Liver (tissue), 9 donors: ENCODE measurements around the gene NKX3-2. TPM values are rescaled to one million over a fixed set of nuclear protein-coding genes. Genes with fewer than 3 reads are reported as not detected.

Experiments
- DNase-seq: peaks from one replicate; pipeline ENCODE4 v3.0.0-alpha.2; 2017; ENCODE audit warnings: low spot score
- H3K27ac ChIP-seq, 2 donors: one replicate each; pipeline ENCODE4 v1.7.0; 2013; ENCODE audit warnings: inconsistent platforms in 2 of 2, low read length in 2 of 2, control low read depth in 1 of 2, low read depth in 1 of 2, mild to moderate bottlenecking in 1 of 2
- H3K27me3 ChIP-seq, 4 donors: one replicate each; pipeline versions ENCODE4 v1.6.1 to v1.7.0; 2013; ENCODE audit warnings: low read length in 3 of 4, inconsistent platforms in 1 of 4, mild to moderate bottlenecking in 1 of 4, moderate library complexity in 1 of 4; ENCODE audit not compliant: control insufficient read depth in 4 of 4, insufficient read depth in 4 of 4
- H3K36me3 ChIP-seq, 4 donors: one replicate each; pipeline versions ENCODE4 v1.6.1 to v1.7.0; 2013; ENCODE audit warnings: low read length in 3 of 4, mild to moderate bottlenecking in 3 of 4, low read depth in 1 of 4, moderate library complexity in 1 of 4; ENCODE audit not compliant: control insufficient read depth in 4 of 4, insufficient read depth in 3 of 4
- H3K4me1 ChIP-seq, 4 donors: one replicate each; pipeline versions ENCODE4 v1.6.1 to v1.7.0; 2013; ENCODE audit warnings: low read length in 3 of 4, mild to moderate bottlenecking in 3 of 4, moderate library complexity in 1 of 4; ENCODE audit not compliant: control insufficient read depth in 4 of 4, insufficient read depth in 4 of 4
- H3K4me3 ChIP-seq, 3 donors: one replicate each; pipeline versions ENCODE4 v1.6.1 to v1.7.0; 2013; ENCODE audit warnings: low read length in 3 of 3, control low read depth in 1 of 3, low read depth in 1 of 3, mild to moderate bottlenecking in 1 of 3
- H3K9ac ChIP-seq, 2 donors: one replicate each; pipeline ENCODE4 v1.7.0; 2013; ENCODE audit warnings: low read length in 2 of 2, mild to moderate bottlenecking in 2 of 2, moderate library complexity in 2 of 2, control low read depth in 1 of 2, low read depth in 1 of 2
- H3K9me3 ChIP-seq, 4 donors: one replicate each; pipeline versions ENCODE4 v1.6.1 to v1.7.0; 2013; ENCODE audit warnings: low read length in 3 of 4; ENCODE audit not compliant: control insufficient read depth in 4 of 4
- ATF3 ChIP-seq: IDR thresholded peaks from 2 replicates; pipeline ENCODE4 v1.6.1; 2016; ENCODE audit warnings: antibody characterized with exemption
- CTCF ChIP-seq: fragments of 150-350 bp; IDR thresholded peaks from 2 replicates; pipeline ENCODE4 v1.5.1; 2017; ENCODE audit warnings: improper control_type of control experiment, low read depth, low read length; ENCODE audit not compliant: missing input control
- FOXA1 ChIP-seq: IDR thresholded peaks from 2 replicates; pipeline ENCODE4 v1.6.1; 2016; ENCODE audit warnings: antibody characterized with exemption
- FOXA2 ChIP-seq: IDR thresholded peaks from 2 replicates; pipeline ENCODE4 v1.6.1; 2016; ENCODE audit warnings: antibody characterized with exemption
- GABPA ChIP-seq, 2 donors: IDR thresholded peaks in 1 of 2; conservative IDR thresholded peaks in 1 of 2; 2 replicates each; pipeline ENCODE4 v1.6.1; 2016; ENCODE audit warnings: antibody characterized with exemption in 2 of 2, mild to moderate bottlenecking in 1 of 2, moderate library complexity in 1 of 2
- HNF4A ChIP-seq, 2 donors: conservative IDR thresholded peaks; 2 replicates each; pipeline ENCODE4 v1.6.1; 2016; ENCODE audit warnings: antibody characterized with exemption in 2 of 2, mild to moderate bottlenecking in 2 of 2
- HNF4G ChIP-seq: IDR thresholded peaks from 2 replicates; pipeline ENCODE4 v1.6.1; 2016; ENCODE audit warnings: antibody characterized with exemption
- JUND ChIP-seq, 2 donors: IDR thresholded peaks; 2 replicates each; pipeline ENCODE4 v1.6.1; 2016; ENCODE audit warnings: antibody characterized with exemption in 2 of 2
- MAX ChIP-seq: IDR thresholded peaks from 2 replicates; pipeline ENCODE4 v1.6.1; 2016; ENCODE audit warnings: antibody characterized with exemption
- NR2F2 ChIP-seq: IDR thresholded peaks from 2 replicates; pipeline ENCODE4 v1.6.1; 2016; ENCODE audit warnings: antibody characterized with exemption
- RAD21 ChIP-seq, 2 donors: IDR thresholded peaks; 2 replicates each; pipeline ENCODE4 v1.6.1; 2016; ENCODE audit warnings: antibody characterized with exemption in 2 of 2, mild to moderate bottlenecking in 2 of 2
- REST ChIP-seq: IDR thresholded peaks from 2 replicates; pipeline ENCODE4 v1.6.1; 2016; ENCODE audit warnings: antibody characterized with exemption, mild to moderate bottlenecking
- RXRA ChIP-seq, 2 donors: IDR thresholded peaks; 2 replicates each; pipeline ENCODE4 v1.6.1; 2017 to 2018; ENCODE audit warnings: antibody characterized with exemption in 2 of 2, mild to moderate bottlenecking in 1 of 2
- SP1 ChIP-seq: IDR thresholded peaks from 2 replicates; pipeline ENCODE4 v1.6.1; 2018; ENCODE audit warnings: antibody characterized with exemption, mild to moderate bottlenecking
- TAF1 ChIP-seq: conservative IDR thresholded peaks from 2 replicates; pipeline ENCODE4 v1.6.1; 2016; ENCODE audit warnings: antibody characterized with exemption, mild to moderate bottlenecking
- YY1 ChIP-seq: IDR thresholded peaks from 2 replicates; pipeline ENCODE4 v1.6.1; 2016; ENCODE audit warnings: antibody characterized with exemption, mild to moderate bottlenecking
- ZBTB33 ChIP-seq: IDR thresholded peaks from 2 replicates; pipeline ENCODE4 v1.6.1; 2016; ENCODE audit warnings: antibody characterized with exemption
- WGBS: extraction: QIAGEN DNeasy Blood & Tissue Kit; methylation state at CpG from one replicate; pipeline ENCODE4 v1.1.7; 2013; 5-methylcytosine and 5-hydroxymethylcytosine counted together
- polyA plus RNA-seq, 2 donors: library from polyadenylated mRNA; stranded (reverse) in 1 of 2; unstranded in 1 of 2; fragments of 200-250 nt in 1 of 2; fragments of >200 nt in 1 of 2; fragmentation: Nextera tagmentation in 1 of 2; extraction: Ambion mirVana in 1 of 2; gene quantifications; one replicate each; pipeline versions ENCODE4 v1.2.1 to v1.2.3, GENCODE V29; 2013 to 2015
- total RNA-seq, 2 donors: library from RNA; depleted of rRNA; stranded (reverse); fragments of >200 nt; gene quantifications; one replicate each; pipeline ENCODE4 v1.2.3, GENCODE V29; 2014
- donor health status: healthy.
- donor health status: healthy.
- donor health status: healthy.
- donor health status: healthy.
- donor health status: healthy.

The NKX3-2 gene
- total and polyA plus RNA-seq, 4 donors = not detected

GRCh38 chr4:13533670-13534343 is 10.5 kb downstream of the NKX3-2 start:
- Histone ChIP-seq H3K4me3 (no peak overlapping the region), H3K36me3 (no peaks in the 10 kb centered on the region), H3K4me1 (peaks cover 2 to 19% (median 7%) of the 10 kb centered on the region in 4 donors), H3K9me3 (no peaks in the 10 kb centered on the region), H3K27ac (no peak overlapping the region), H3K9ac (no peak overlapping the region), H3K27me3 (peaks cover 4 to 53% (median 26%) of the 10 kb centered on the region in 4 donors)
- no peak for DNase-seq
- 11% methylated on average over 13 of the region's 13 CpGs for WGBS
- TF ChIP-seq TAF1 (no peak), JUND (IDR thresholded peaks at IDR 0.05) (no peak), GABPA (IDR thresholded peaks at IDR 0.05 in 1 of 2, conservative IDR thresholded peaks at IDR 0.05 in 1 of 2) (no peak), CTCF (no peak), REST (no peak), RAD21 (IDR thresholded peaks at IDR 0.05) (no peak), RXRA (IDR thresholded peaks at IDR 0.05) (no peak), ATF3 (no peak), HNF4G (no peak), YY1 (no peak), SP1 (no peak), MAX (no peak), ZBTB33 (no peak), NR2F2 (no peak), FOXA1 (no peak), FOXA2 (no peak)

- Histone ChIP-seq H3K4me1 (peaks cover 2 to 13% (median 7%) of the 10 kb centered on the region in 4 donors), H3K4me3 (no peak overlapping the region), H3K9me3 (peaks cover 0 to 4% (median 0%) of the 10 kb centered on the region in 4 donors), H3K36me3 (no peaks in the 10 kb centered on the region), H3K27ac (no peak overlapping the region), H3K27me3 (peaks cover 13 to 48% (median 26%) of the 10 kb centered on the region in 4 donors), H3K9ac (no peak overlapping the region)
- DNase-seq = no peak
- TF ChIP-seq JUND (IDR thresholded peaks at IDR 0.05) (no peak), CTCF (no peak), MAX (no peak), NR2F2 (no peak), FOXA2 (no peak), HNF4A (conservative IDR thresholded peaks at IDR 0.05) (no peak)
- 27% methylated on average over 8 of the region's 8 CpGs for WGBS
These were observed 12.7 kb downstream of the NKX3-2 start for GRCh38 chr4:13531625-13531998.
